Lung (tissue), 12 donors: ENCODE measurements around the gene SPOCK3. TPM values are rescaled to one million over a fixed set of nuclear protein-coding genes. Genes with fewer than 3 reads are reported as not detected.
"Not testable (repeated sequence)": the region's sequence is repeated elsewhere in the genome, so short reads cannot be mapped to it uniquely, and the experiment has no call there.

Source experiments
- ATAC-seq: fragments of 200-7000 bp; cut with Tn5 transposase; one replicate; pipeline ENCODE4 v1.9.1; 2020; ENCODE audit warnings: moderate number of reproducible peaks; ENCODE audit not compliant: insufficient read depth, low FRiP score
- DNase-seq, 3 donors: peaks; one replicate each; pipeline ENCODE4 v3.0.0-alpha.2; 2013 to 2017
- H3K27ac ChIP-seq, 2 donors: one replicate each; pipeline ENCODE4 v1.5.1; 2013; ENCODE audit warnings: mild to moderate bottlenecking in 2 of 2, moderate library complexity in 2 of 2, control low read depth in 1 of 2, inconsistent platforms in 1 of 2, low read depth in 1 of 2, low read length in 1 of 2
- H3K27me3 ChIP-seq, 3 donors: one replicate each; pipeline ENCODE4 v1.5.1; 2013; ENCODE audit warnings: low read length in 2 of 3; ENCODE audit not compliant: control insufficient read depth in 3 of 3, insufficient read depth in 3 of 3
- H3K36me3 ChIP-seq, 4 donors: one replicate each; pipeline ENCODE4 v1.5.1; 2013; ENCODE audit warnings: low read length in 4 of 4, mild to moderate bottlenecking in 1 of 4, moderate library complexity in 1 of 4; ENCODE audit not compliant: control insufficient read depth in 4 of 4, insufficient read depth in 4 of 4
- H3K4me1 ChIP-seq, 5 donors: one replicate each; pipeline ENCODE4 v1.5.1; 2013; ENCODE audit warnings: low read length in 5 of 5, mild to moderate bottlenecking in 2 of 5, moderate library complexity in 1 of 5; ENCODE audit not compliant: control insufficient read depth in 5 of 5, insufficient read depth in 5 of 5
- H3K4me3 ChIP-seq: one replicate; pipeline ENCODE4 v1.5.1; 2013; ENCODE audit warnings: mild to moderate bottlenecking, control low read depth, moderate library complexity
- H3K9ac ChIP-seq, 2 donors: one replicate each; pipeline ENCODE4 v1.5.1; 2013; ENCODE audit warnings: low read length in 2 of 2, control low read depth in 1 of 2; ENCODE audit not compliant: insufficient read depth in 1 of 2
- H3K9me3 ChIP-seq, 4 donors: one replicate each; pipeline ENCODE4 v1.5.1; 2013; ENCODE audit warnings: low read length in 3 of 4, mild to moderate bottlenecking in 1 of 4, moderate library complexity in 1 of 4; ENCODE audit not compliant: control insufficient read depth in 4 of 4, insufficient read depth in 3 of 4
- WGBS, 2 donors: extraction: QIAGEN DNeasy Blood & Tissue Kit; methylation state at CpG; one replicate each; pipeline ENCODE4 v1.1.7; 2013; 5-methylcytosine and 5-hydroxymethylcytosine counted together
- polyA plus RNA-seq, 2 donors: library from polyadenylated mRNA; stranded (reverse); fragments of 200-250 nt; gene quantifications; one replicate each; pipeline ENCODE4 v1.2.1, GENCODE V29; 2013
- total RNA-seq, 2 donors: library from RNA; depleted of rRNA in 1 of 2; stranded (reverse); fragments of >200 nt in 1 of 2; gene quantifications; one replicate each; pipeline ENCODE4 v1.2.1, GENCODE V29; 2014 to 2021
- TF ChIP-seq, protein P1 (sequence below): IDR thresholded peaks from 2 replicates; pipeline ENCODE4 v1.5.1; 2012; ENCODE audit warnings: mild to moderate bottlenecking; ENCODE audit errors: control extremely low read depth, extremely low read depth
- donor health status: control.
- donor health status: control.
- donor health status: Bipolar disorder and iron deficiency.
- donor health status: healthy.
- donor health status: DM: yes; HTN: yes; CAD: no.

Gene SPOCK3
- total and polyA plus RNA-seq, 4 donors: 0.24 to 1.4 (median 0.60) TPM

DNA sequence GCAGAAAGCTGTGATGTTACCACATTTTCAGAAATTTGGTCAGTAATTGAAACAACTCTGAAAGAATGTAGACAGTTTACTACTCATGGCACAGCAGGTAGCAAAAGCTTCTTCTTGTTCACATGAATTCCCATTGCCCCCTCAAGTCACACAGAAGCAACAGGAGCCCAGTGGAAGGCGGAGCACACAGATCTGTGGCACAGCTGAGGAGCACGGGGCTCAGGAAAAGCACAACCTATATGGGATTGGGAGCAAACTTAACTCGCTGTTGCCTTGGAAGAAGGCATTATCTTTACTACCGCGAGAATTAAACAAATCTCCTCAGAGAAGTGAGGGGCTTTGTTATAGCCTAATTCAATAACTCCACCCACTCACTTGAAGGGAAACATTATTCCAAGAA, 358.5 kb downstream of the SPOCK3 start:
- H3K9me3 ChIP-seq: no peaks in the 10 kb centered on the region
- DNase-seq (no peak), ATAC-seq (no peak)
- no peaks in the 10 kb centered on the region for H3K36me3 ChIP-seq
- H3K4me1 ChIP-seq: no peaks in the 10 kb centered on the region
- no peaks in the 10 kb centered on the region for H3K27me3 ChIP-seq
- no peak overlapping the region for H3K4me3 ChIP-seq
- H3K9ac ChIP-seq: no peak overlapping the region
- WGBS, 2 donors: 60 to 75% methylated on average over 5 of the region's 5 CpGs
- TF ChIP-seq, protein P1, sequence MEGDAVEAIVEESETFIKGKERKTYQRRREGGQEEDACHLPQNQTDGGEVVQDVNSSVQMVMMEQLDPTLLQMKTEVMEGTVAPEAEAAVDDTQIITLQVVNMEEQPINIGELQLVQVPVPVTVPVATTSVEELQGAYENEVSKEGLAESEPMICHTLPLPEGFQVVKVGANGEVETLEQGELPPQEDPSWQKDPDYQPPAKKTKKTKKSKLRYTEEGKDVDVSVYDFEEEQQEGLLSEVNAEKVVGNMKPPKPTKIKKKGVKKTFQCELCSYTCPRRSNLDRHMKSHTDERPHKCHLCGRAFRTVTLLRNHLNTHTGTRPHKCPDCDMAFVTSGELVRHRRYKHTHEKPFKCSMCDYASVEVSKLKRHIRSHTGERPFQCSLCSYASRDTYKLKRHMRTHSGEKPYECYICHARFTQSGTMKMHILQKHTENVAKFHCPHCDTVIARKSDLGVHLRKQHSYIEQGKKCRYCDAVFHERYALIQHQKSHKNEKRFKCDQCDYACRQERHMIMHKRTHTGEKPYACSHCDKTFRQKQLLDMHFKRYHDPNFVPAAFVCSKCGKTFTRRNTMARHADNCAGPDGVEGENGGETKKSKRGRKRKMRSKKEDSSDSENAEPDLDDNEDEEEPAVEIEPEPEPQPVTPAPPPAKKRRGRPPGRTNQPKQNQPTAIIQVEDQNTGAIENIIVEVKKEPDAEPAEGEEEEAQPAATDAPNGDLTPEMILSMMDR: no peak
- H3K27ac ChIP-seq: no peak overlapping the region

DNA sequence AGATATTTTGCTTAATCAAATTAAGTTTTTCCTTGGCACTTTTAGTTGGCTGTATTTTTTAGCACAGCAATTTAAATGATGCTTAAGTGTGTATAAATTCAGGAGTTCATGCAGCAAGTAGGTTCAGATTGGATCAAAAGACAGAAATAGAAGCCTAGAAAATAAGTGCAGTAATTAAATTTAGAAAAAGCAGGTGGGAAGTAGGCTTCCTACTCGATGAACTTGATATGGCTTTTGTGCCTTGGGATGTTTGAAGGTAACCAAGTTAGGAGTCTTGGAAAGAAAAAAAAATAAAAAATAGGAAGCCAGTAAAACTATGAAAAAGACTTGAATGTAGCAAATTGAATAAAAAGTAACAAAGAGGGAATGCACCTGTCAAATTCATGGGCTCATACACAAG, 372.3 kb downstream of the SPOCK3 start:
- Histone ChIP-seq H3K9ac (no peak overlapping the region), H3K4me3 (no peak overlapping the region), H3K9me3 (no peaks in the 10 kb centered on the region), H3K36me3 (no peaks in the 10 kb centered on the region), H3K4me1 (no peaks in the 10 kb centered on the region), H3K27me3 (no peaks in the 10 kb centered on the region), H3K27ac (no peak overlapping the region)
- TF ChIP-seq, protein P1: no peak
- DNase-seq (no peak), ATAC-seq (no peak)
- 85 to 86% methylated on average over 1 of the region's 1 CpG for WGBS, 2 donors

DNA sequence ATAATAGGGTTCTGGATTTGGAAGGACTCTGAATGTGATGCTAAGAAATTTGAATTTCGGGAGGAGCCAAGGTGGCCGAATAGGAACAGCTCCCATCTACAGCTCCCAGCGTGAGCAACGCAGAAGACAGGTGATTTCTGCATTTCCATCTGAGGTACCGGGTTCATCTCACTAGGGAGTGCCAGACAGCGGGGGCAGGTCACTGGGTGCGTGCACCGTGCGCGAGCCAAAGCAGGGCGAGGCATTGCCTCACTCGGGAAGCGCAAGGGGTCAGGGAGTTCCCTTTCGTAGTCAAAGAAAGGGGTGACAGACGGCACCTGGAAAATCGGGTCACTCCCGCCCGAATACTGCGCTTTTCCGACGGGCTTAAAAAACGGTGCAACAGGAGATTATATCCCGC, 383.9 kb downstream of the SPOCK3 start:
- H3K9ac ChIP-seq, H3K9me3 ChIP-seq, H3K27ac ChIP-seq, ATAC-seq, H3K4me1 ChIP-seq, H3K4me3 ChIP-seq, DNase-seq, H3K27me3 ChIP-seq, H3K36me3 ChIP-seq: not testable (repeated sequence)
- 95 to 96% methylated on average over 22 to 23 of the region's 23 CpGs for WGBS, 2 donors

DNA sequence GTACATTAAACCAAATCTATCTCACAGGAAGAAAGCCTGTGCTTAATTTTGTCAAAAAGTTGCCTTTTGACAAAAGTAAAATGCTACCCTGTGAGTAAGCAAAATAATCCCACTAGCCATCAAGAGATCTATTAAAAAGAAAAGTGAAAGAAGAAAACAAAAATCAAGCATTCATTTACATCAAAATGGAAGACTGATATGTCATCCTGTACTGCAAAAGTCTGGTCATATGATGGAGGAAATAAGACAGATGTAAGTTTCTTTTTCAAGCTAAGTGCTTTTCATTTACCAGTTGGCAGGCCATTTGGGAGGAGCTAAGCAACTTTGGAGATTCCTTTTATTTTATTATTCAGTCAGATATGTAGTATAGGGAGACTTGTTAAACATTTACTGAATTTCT, 387.4 kb downstream of the SPOCK3 start:
- Histone ChIP-seq H3K27me3 (no peaks in the 10 kb centered on the region), H3K4me1 (no peaks in the 10 kb centered on the region), H3K36me3 (no peaks in the 10 kb centered on the region), H3K27ac (no peak overlapping the region), H3K9me3 (peaks cover 0 to 2% (median 0%) of the 10 kb centered on the region in 4 donors), H3K4me3 (no peak overlapping the region), H3K9ac (no peak overlapping the region)
- ATAC-seq (no peak), DNase-seq (no peak)
- TF ChIP-seq, protein P1: no peak
